KBM-7 (cell line): ENCODE results near the gene CTSE.

Experiments used
- DNase-seq: peaks from one replicate; pipeline ENCODE4 v3.0.0-alpha.2; 2015
- in situ Hi-C: fragments of 300-500 bp; cut with MboI; formaldehyde crosslinking; loops from 2 replicates; pipeline ENCODE4 v1.14.3; 2020; ENCODE audit warnings: low sequenced_read_pairs, low pct_unique_long_range_greater_than_20kb, mixed read lengths

Gene CTSE

DNA sequence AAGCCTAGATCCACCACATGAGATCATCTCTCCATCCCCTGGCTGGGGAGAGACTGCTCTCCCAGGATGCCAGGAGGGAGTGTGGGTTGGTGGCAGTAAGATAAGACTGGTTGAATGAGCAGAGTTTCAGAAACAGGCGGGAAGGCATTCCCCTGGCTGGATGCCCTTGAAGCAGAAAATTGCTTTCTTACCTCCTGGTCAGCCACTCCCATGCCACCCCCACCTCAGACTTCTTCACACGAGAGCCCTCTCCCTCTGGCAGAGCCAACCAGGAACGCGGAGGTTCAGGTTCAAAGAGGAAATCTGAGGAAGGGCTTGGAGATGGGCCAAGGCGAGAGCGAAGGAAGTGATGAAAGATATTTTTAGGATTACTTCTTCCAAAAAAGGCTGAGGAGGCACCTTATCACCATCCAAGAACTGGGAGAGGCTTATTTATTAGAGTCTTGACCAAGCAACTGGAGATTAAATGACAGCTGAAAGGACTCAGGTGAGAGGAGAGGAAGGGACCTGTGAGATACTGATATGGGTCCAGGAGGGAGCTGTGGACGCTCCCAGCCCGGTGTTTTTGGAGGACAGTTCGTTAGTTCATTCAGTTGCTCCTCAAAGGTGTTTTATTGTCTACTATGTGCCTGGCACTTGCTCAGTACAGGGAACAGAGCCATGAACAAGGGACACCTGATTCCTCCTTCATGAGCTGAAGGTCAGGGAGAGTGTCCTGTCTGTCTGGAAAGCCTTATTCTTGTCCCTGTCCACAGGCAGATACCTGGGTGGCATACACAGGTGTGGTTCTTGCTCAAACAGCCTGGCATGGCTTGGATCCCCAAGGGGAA, 61.5 kb downstream of the CTSE start:
- in situ Hi-C loops: loop anchor here (10.0 to 25.0 kb wide), 2 partner anchors 47 to 175 kb away; partner anchors contain the start of gene RAB29
- DNase-seq: peak; percentile 67

GRCh38 chr1:205961405-205961804, 62.3 kb downstream of the CTSE start:
- in situ Hi-C loops: loop anchor here (10.0 to 25.0 kb wide), 2 partner anchors 47 to 174 kb away; partner anchors contain the start of gene RAB29
- no peak for DNase-seq

DNA sequence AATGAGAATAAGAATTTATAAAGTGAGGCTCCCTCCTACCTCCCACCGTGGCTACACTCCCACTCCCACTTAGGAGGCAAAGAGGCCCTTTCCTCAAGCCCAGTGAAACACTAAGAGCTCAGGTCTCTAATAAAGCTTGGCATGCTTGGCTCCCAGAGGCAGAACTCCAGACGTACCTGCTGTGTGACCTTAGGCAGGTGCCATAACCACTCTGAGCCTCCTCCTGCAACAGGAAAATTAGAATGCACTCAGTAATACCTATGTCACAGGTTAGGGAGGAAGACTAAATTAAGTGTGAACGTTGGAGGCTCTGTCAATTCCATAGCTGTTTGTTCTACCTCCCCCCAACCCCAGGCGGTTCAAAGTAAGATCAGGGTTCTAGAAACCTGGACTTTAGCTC, 63.9 kb downstream of the CTSE start:
- DNase-seq: no peak
- in situ Hi-C loops: loop anchor here (10.0 to 25.0 kb wide), 2 partner anchors 45 to 172 kb away; partner anchors contain the start of gene RAB29
